Dermis microvascular lymphatic vessel endothelial cell (primary cell): ENCODE measurements around the gene CLK3. TPM values are rescaled to one million over a fixed set of nuclear protein-coding genes. Genes with fewer than 3 reads are reported as not detected.
A peak's percentile ranks its signal among the peaks of the same experiment; 100 is the strongest.
"Not testable (repeated sequence)": the region's sequence is repeated elsewhere in the genome, so short reads cannot be mapped to it uniquely, and the experiment has no call there.

Experiments
- DNase-seq, 2 donors: peaks; one replicate each; pipeline versions ENCODE4 v3.0.0 to v3.0.0-alpha.2; 2010; ENCODE audit warnings: low read depth in 2 of 2
- total RNA-seq: library from RNA; depleted of rRNA; stranded (reverse); fragments of >200 nt; gene quantifications from 2 replicates; pipeline ENCODE4 v1.2.1, GENCODE V29; 2014

Gene CLK3
- total RNA-seq, result 35.0 and 53.5 TPM in 2 replicates

DNA sequence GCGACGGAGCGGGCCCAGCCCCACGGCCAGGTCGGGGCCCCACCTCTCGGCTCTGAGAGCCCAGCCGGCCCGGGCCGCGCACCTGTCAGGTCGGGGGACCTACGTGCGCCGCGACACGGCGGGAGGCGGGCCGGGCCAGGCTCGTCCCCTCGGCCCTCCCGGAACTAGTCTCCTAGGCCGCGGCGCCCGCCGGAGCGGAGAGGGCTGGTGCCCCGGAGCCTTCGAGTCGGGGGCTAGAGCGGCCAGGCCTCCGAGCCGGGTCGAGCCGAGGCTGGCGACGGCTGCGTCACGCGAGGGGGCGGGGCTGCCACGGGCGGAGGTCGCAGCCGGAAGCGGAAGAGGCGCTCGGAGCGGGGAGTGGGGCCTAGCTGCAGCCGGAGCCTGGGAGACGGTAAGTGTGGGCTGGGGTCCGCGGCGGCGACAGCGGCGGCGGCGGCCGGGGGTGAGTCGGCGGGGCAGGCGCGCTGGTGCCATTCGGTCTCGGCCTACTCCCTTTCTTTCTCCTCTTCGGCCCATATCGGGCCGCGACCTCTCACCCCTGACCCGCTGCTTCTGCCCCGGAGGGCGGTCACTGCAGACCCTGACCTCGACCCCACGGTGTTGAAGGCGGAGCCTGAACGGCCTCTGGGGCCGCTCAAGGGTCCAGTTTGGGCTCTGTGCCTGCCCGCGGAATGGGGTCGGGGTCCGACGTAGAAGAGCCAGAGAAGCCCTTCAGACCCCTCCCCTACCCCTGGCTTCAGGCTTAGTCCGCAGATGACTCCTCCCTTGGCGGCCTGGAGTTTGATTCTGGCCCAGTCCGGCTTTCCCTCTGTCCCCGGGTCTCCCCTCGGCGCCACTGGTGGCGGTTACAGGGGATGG lies at the start of gene CLK3:
Gene CLK3 (plus strand): TSS at position 329 of the 858 bp plus-strand sequence. CDS start 3,361 bp downstream, outside the sequence.
- DNase-seq, result peak; percentile 79 to 93

- DNase-seq, result no peak
Measured at GRCh38 chr15:74568594-74568993, 47.0 kb upstream of the CLK3 start.

DNA sequence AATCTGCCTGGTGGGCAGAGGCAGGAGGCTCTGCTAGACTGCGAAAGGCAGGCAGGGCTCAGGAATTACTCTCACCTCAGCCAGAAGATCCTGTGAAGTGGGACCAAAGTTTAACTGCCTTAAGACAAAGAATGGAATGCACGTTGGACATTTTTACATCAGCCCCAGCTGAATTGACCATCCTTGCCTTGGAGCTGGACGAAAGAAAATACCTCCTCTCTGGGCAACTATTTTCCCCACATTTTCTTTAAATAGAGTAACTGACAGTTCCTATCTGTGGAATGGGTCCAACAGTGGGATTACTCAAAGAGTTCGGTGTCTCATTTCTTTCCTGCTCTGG lies 45.9 kb upstream of the CLK3 start:
- no peak for DNase-seq

GRCh38 chr15:74571191-74571590 lies 44.4 kb upstream of the CLK3 start:
- no peak for DNase-seq

GRCh38 chr15:74573987-74574386 lies 41.6 kb upstream of the CLK3 start:
- DNase-seq, result peak; percentile 43 to 83

DNA sequence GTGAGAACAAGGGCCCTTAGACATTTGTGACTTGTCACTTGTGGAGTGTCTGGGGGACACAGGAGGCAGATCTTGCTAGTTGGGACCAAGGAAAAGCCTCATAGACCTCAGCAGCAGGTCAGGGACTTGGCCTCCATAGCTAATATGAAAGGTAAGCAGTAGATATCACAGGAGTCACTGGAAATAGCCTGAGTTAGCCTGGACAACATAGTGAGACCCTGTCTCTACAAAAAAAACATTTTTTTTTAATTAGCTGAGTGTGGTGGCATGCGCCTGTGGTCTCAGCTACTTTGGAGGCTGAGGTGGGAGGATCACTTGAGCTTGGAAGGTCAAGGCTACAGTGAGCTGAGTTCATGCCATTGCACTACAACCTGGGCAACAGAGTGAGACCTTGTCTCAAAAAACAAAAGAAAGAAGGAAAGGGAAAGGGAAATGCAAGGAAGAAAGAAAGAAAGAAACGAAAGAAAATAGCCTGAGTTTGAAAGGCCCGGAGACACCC lies 37.1 kb upstream of the CLK3 start:
- DNase-seq, result no peak

GRCh38 chr15:74579001-74579400 lies 36.6 kb upstream of the CLK3 start:
- no peak for DNase-seq

GRCh38 chr15:74580538-74581350 lies 34.9 kb upstream of the CLK3 start:
- DNase-seq, result no peak

DNA sequence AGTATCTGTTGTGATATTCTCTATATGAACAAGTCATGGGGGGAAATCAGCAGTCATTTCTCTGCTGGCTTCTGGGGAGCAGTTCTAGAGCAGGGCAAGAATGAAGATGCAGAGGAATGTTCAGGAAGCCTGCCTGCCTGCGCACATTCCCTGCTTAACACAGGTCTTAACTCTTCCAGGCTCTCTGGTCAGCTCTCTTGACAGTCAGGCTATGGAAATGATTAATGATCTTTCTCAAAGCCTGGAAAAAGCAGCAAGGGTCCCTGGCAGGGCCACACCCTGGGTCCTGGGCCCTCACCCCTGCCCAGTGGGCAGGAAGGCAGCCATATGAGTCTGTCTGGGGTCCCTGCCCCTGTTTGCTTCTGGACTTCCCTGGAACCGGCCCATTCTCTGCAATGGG lies 31.4 kb upstream of the CLK3 start:
- DNase-seq, result no peak

GRCh38 chr15:74584779-74585178 lies 30.9 kb upstream of the CLK3 start:
- DNase-seq, result no peak

- DNase-seq, result no peak
Measured at GRCh38 chr15:74585191-74585590, 30.4 kb upstream of the CLK3 start.

DNA sequence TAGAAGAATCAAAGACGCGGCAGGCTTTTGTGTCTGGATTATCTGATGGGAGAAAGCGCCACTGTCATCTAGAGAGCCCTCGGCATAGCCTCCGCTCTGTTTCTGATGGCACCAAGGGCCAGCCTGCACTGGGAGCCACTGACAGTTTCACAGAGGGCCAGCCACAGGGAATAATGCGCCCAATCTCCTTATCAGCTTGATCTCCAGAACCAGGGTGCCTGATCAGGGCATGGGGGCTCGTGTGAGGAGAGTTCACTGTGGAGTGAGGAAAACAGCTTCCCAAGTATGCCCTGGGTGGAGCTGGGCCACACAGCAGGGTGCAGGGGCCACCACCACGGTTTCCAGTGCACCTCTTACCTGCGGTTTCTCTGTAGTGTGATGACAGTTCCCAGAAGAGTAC lies 29.8 kb upstream of the CLK3 start:
- DNase-seq, result no peak

DNA sequence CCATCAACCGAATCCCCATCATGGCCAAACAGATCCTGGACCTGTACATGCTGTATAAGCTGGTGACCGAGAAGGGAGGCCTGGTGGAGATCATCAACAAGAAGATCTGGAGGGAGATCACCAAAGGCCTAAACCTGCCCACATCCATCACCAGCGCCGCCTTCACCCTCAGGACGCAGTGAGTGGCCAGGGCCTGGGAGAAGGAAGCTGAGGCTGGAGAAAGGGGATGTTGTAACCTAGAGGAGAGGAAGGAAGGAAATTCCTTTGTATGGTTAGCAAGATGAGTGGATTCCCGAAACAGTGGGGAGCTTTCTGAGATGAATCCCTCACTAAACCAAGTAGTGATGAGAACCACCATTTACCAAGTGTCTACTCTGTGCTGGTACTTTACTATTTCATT lies 25.8 kb upstream of the CLK3 start:
- DNase-seq, result peak in 1 of 2 donors; percentile 20

DNA sequence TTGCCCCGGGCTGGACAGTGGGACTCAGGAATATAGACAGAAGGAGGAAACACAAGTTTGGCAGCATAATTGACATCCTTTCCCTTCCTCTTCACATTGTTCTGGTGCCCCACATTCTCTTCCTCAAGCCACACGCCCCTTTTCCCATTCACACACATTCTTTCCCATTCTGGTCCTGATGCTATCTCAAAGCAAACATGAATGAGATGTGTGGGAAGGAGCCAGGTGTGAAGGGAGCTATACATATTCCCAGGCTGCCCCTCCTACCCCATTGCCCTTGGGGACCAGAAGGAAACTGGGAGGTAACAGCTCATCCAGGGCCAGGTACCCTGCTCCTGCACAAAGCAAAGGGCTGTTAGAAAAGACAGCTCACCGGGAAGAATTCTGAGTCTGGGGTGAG lies 23.4 kb upstream of the CLK3 start:
- DNase-seq, result no peak

DNA sequence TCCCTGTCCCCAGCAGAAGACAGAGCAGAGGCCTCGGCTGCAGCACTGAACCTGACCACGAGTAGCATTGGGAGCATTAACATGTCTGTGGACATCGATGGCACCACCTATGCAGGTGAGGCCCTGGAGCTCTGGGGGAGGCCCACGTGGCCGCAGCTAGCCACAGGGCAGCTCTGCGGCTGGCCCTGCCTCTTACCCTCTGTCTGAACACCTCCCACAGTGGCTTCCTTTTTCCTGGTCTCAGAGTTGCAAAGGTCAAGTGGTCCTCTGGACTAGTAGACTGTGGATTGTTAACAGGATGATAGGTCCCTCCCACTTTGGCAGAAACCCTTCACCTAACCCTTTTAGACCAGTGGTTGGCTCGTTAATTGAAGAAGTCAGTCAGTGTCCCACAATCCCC lies 22.5 kb upstream of the CLK3 start:
- no peak for DNase-seq

GRCh38 chr15:74594455-74594854 lies 21.2 kb upstream of the CLK3 start:
- DNase-seq, result no peak

- no peak for DNase-seq
Measured at GRCh38 chr15:74595271-74595670, 20.4 kb upstream of the CLK3 start.

GRCh38 chr15:74596736-74597135 lies 18.9 kb upstream of the CLK3 start:
- not testable (repeated sequence) for DNase-seq

- DNase-seq, result not testable (repeated sequence)
Measured at GRCh38 chr15:74597146-74597705, 18.4 kb upstream of the CLK3 start.

- peak; percentile 56 to 86 for DNase-seq
Measured at GRCh38 chr15:74598126-74598842, 17.4 kb upstream of the CLK3 start.

- DNase-seq, result no peak
Measured at GRCh38 chr15:74599156-74599555, 16.5 kb upstream of the CLK3 start.
